HCT116 (cell line): ENCODE results near the gene MACROD1.

Source experiments
- EZH2 ChIP-seq: fragments of 200-600 bp; sonication (generic); IDR thresholded peaks from 2 replicates; pipeline ENCODE4 v1.6.1; 2017; ENCODE audit warnings: antibody characterized with exemption, mixed run types
- RAD21 ChIP-seq: IDR thresholded peaks from 2 replicates; pipeline ENCODE4 v1.6.1; 2012; ENCODE audit warnings: low read depth, mild to moderate bottlenecking
- TF ChIP-seq, protein P1 (sequence below), 3 experiments: fragments of 200-600 bp in 1 of 3; sonication (generic) in 1 of 3; IDR thresholded peaks in 2 of 3; conservative IDR thresholded peaks in 1 of 3; 2 replicates each; pipeline ENCODE4 v1.5.1; 2012 to 2017; ENCODE audit warnings: low read depth in 2 of 3, low read length in 2 of 3, antibody characterized with exemption in 1 of 3, borderline replicate concordance in 1 of 3, control low read depth in 1 of 3, mild to moderate bottlenecking in 1 of 3, mixed read lengths in 1 of 3, mixed run types in 1 of 3, moderate library complexity in 1 of 3; ENCODE audit not compliant: insufficient read depth in 1 of 3

DNA sequence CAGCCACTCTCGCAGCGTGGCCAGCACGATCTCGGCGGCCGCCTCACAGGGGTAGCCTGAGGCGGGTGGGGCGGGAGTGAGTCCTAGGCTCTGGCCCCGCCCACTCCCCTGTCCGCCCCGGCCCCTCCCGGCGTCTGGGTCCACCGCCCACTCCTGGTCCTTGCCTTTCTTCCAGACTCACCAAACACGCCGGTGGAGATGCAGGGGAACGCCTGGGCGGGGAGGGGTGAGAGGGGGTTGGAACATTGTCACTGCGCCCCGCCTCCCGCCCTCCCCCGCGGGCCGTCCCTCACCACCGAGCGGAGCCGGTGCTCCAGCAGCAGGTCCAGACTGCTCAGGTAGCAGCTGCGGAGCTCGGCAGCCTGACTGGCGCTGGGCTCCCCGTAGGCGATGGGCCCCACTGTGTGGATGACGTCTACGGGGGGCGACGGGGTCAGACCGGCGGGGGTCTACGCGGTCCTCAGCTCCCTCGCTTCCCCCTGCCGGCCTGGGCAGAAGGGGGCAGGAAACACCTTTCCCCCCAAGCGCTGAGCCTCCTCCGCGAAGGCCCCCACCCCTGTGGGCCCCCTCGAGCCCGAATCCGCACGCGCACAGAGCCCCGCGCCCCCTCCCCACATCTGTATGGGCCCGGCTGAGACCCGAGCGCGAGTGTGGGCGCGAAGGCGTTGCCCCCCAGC is 166.4 kb downstream of the MACROD1 start:
- TF ChIP-seq, protein P1, sequence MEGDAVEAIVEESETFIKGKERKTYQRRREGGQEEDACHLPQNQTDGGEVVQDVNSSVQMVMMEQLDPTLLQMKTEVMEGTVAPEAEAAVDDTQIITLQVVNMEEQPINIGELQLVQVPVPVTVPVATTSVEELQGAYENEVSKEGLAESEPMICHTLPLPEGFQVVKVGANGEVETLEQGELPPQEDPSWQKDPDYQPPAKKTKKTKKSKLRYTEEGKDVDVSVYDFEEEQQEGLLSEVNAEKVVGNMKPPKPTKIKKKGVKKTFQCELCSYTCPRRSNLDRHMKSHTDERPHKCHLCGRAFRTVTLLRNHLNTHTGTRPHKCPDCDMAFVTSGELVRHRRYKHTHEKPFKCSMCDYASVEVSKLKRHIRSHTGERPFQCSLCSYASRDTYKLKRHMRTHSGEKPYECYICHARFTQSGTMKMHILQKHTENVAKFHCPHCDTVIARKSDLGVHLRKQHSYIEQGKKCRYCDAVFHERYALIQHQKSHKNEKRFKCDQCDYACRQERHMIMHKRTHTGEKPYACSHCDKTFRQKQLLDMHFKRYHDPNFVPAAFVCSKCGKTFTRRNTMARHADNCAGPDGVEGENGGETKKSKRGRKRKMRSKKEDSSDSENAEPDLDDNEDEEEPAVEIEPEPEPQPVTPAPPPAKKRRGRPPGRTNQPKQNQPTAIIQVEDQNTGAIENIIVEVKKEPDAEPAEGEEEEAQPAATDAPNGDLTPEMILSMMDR (IDR thresholded peaks at IDR 0.05 in 2 of 3, conservative IDR thresholded peaks at IDR 0.05 in 1 of 3; ENCODE audit: borderline replicate concordance in 1 of 3, insufficient read depth in 1 of 3, low read depth in 2 of 3, low read length in 2 of 3), result no peak
- TF ChIP-seq EZH2 (no peak), RAD21 (no peak)
